Right atrium auricular region (tissue), 2 donors: Measurements from ENCODE around the gene LAG3. TPM values are rescaled to one million over a fixed set of nuclear protein-coding genes. Genes with fewer than 3 reads are reported as not detected.
A peak's percentile ranks its signal among the peaks of the same experiment; 100 is the strongest.

Experiments
- DNase-seq: peaks from one replicate; pipeline ENCODE4 v3.0.0-alpha.2; 2019; ENCODE audit warnings: low spot score
- H3K27ac ChIP-seq, 2 donors: fragments of 200-600 bp; sonication (generic); 1 replicate in 1 of 2; 2 replicates in 1 of 2; pipeline ENCODE4 v1.5.1; 2016 to 2019
- H3K27me3 ChIP-seq, 2 donors: fragments of 200-600 bp; sonication (generic); one replicate each; pipeline versions ENCODE4 v1.5.1 to v1.6.0; 2017 to 2019
- H3K36me3 ChIP-seq: fragments of 200-600 bp; sonication (generic); one replicate; pipeline ENCODE4 v1.5.1; 2016
- H3K4me1 ChIP-seq, 2 donors: fragments of 200-600 bp; sonication (generic); one replicate each; pipeline versions ENCODE4 v1.5.1 to v1.6.0; 2017 to 2019
- H3K4me3 ChIP-seq, 2 donors: fragments of 200-600 bp; sonication (generic); 1 replicate in 1 of 2; 2 replicates in 1 of 2; pipeline ENCODE4 v1.5.1; 2017 to 2019; ENCODE audit warnings: mild to moderate bottlenecking in 1 of 2, moderate library complexity in 1 of 2
- H3K9me3 ChIP-seq, 2 donors: fragments of 200-600 bp; sonication (generic); one replicate each; pipeline ENCODE4 v1.5.1; 2019
- total RNA-seq, 2 donors: library from RNA; depleted of rRNA; stranded (reverse); fragments of >200 nt; gene quantifications; one replicate each; pipeline ENCODE4 v1.1.0, GENCODE V29; 2016
- TF ChIP-seq, protein P1 (sequence below), 2 donors: fragments of 200-600 bp; sonication (generic); IDR thresholded peaks; one replicate each; pipeline ENCODE4 v1.5.1; 2019; ENCODE audit warnings: antibody characterized with exemption in 2 of 2

The LAG3 gene
- total RNA-seq, 2 donors from 2014 or later, result 0.47 TPM; not detected in 1

DNA sequence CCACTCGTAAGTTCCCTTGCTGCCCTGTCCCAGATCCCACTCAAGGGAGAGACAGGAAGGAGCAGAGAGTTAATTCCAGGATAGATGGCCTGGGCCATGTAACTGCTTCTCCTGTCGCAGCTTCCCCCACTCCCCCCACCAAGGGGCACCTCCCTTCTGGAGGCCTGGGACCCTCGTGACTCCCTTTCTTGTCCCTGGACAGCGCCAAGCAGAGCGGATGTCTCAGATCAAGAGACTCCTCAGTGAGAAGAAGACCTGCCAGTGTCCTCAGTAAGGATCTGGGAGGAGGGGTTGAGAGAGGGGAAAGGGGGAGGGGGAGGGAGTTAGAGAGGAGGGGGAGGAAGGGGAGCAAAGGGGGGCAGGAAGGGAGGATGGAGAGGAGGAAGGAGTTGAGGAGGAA, 46.3 kb downstream of the LAG3 start:
- H3K4me1 ChIP-seq, result peaks cover 3 to 19% of the 10 kb centered on the region in 2 donors
- H3K36me3 ChIP-seq, result no peaks in the 10 kb centered on the region
- H3K27me3 ChIP-seq, result no peaks in the 10 kb centered on the region
- TF ChIP-seq, protein P1, sequence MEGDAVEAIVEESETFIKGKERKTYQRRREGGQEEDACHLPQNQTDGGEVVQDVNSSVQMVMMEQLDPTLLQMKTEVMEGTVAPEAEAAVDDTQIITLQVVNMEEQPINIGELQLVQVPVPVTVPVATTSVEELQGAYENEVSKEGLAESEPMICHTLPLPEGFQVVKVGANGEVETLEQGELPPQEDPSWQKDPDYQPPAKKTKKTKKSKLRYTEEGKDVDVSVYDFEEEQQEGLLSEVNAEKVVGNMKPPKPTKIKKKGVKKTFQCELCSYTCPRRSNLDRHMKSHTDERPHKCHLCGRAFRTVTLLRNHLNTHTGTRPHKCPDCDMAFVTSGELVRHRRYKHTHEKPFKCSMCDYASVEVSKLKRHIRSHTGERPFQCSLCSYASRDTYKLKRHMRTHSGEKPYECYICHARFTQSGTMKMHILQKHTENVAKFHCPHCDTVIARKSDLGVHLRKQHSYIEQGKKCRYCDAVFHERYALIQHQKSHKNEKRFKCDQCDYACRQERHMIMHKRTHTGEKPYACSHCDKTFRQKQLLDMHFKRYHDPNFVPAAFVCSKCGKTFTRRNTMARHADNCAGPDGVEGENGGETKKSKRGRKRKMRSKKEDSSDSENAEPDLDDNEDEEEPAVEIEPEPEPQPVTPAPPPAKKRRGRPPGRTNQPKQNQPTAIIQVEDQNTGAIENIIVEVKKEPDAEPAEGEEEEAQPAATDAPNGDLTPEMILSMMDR (IDR thresholded peaks at IDR 0.05), result no peak
- no peak for DNase-seq
- H3K9me3 ChIP-seq, result no peaks in the 10 kb centered on the region
- no peak overlapping the region for H3K4me3 ChIP-seq
- no peak overlapping the region for H3K27ac ChIP-seq

DNA sequence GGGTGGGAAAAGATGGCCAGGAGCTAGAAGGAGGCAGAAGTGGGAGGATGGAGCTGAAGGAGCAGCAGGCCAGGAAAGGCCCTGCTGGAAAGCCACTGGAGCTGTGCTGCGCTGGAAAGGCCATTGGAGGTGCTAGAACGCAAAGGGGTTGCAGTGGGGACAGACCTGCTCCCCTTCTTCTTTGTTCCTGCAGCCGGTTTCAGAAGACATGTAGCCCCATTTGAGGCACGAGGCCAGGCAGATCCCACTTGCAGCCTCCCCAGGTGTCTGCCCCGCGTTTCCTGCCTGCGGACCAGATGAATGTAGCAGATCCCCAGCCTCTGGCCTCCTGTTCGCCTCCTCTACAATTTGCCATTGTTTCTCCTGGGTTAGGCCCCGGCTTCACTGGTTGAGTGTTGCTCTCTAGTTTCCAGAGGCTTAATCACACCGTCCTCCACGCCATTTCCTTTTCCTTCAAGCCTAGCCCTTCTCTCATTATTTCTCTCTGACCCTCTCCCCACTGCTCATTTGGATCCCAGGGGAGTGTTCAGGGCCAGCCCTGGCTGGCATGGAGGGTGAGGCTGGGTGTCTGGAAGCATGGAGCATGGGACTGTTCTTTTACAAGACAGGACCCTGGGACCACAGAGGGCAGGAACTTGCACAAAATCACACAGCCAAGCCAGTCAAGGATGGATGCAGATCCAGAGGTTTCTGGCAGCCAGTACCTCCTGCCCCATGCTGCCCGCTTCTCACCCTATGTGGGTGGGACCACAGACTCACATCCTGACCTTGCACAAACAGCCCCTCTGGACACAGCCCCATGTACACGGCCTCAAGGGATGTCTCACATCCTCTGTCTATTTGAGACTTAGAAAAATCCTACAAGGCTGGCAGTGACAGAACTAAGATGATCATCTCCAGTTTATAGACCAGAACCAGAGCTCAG, 47.0 kb downstream of the LAG3 start:
- no peak for DNase-seq
- H3K4me1 ChIP-seq, result peaks cover 3 to 19% of the 10 kb centered on the region in 2 donors
- TF ChIP-seq, protein P1 (IDR thresholded peaks at IDR 0.05), result no peak

DNA sequence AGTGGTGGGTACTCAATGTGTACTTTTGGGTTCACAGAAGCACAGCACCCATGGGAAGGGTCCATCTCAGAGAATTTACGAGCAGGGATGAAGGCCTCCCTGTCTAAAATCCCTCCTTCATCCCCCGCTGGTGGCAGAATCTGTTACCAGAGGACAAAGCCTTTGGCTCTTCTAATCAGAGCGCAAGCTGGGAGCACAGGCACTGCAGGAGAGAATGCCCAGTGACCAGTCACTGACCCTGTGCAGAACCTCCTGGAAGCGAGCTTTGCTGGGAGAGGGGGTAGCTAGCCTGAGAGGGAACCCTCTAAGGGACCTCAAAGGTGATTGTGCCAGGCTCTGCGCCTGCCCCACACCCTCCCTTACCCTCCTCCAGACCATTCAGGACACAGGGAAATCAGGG, 47.8 kb downstream of the LAG3 start:
- Histone ChIP-seq H3K4me1 (peaks cover 3 to 23% of the 10 kb centered on the region in 2 donors), H3K27me3 (no peaks in the 10 kb centered on the region), H3K36me3 (no peaks in the 10 kb centered on the region), H3K27ac (no peak overlapping the region), H3K4me3 (no peak overlapping the region), H3K9me3 (no peaks in the 10 kb centered on the region)
- no peak for DNase-seq
- TF ChIP-seq, protein P1 (IDR thresholded peaks at IDR 0.05), result no peak

More for the DNA sequence above, 47.0 kb downstream of the LAG3 start:
- Histone ChIP-seq H3K27ac (no peak overlapping the region), H3K36me3 (no peaks in the 10 kb centered on the region), H3K27me3 (no peaks in the 10 kb centered on the region), H3K9me3 (no peaks in the 10 kb centered on the region), H3K4me3 (no peak overlapping the region)

DNA sequence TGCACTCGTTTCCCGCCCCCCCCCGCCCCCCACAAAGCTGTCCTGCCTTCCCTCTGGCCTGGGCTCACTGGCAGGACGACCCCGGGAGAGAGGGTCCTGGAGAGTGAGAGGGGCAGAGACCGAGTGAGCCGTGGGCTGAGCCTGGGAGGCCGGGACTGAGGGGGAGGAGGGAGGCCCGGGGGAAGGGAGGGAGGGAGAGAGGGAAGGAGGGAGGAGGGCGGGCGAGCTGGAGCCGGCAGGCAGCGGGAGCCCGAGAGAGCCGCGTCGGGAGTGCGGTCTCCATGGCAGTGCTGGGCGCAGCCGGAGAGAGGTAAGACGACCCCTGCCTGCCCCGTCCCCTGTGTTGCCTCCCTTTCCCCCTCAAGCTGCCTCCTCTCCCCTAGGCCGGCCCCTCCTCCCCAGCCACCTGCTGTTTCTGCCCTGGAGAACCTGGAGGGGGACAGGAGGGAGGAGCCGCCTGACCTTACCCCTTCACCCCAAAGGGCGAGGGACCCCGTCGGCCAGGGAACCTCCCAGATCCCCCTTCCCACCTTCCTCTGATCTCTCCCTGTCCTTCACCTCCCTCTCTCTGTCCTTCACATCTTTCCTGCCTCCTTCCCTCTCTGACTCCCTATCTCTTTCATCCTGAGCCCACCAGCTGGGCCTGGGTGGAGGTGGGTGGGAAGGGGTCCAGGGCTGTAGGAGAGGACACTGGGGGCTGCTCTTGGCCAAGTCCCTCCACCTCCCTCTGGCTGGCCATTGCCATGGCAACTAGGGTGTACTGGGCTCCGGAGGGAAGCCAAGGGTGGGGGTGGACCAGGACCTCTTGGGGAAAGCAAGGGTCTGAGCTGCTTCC, 49.5 kb downstream of the LAG3 start, which contains the start of gene GPR162:
GPR162 (plus strand) TSS at position 231 of the 835 bp plus-strand sequence. CDS start 2,078 bp downstream, outside the sequence.
- DNase-seq, result no peak
- no peaks in the 10 kb centered on the region for H3K27me3 ChIP-seq
- peaks cover 3 to 32% of the 10 kb centered on the region in 2 donors for H3K4me1 ChIP-seq
- H3K9me3 ChIP-seq, result no peaks in the 10 kb centered on the region
- peak within 1 kb of the TSS; percentile 49 to 58 for H3K4me3 ChIP-seq
- peak within 1 kb of the TSS; percentile 69 to 73 for H3K27ac ChIP-seq
- TF ChIP-seq, protein P1 (IDR thresholded peaks at IDR 0.05), result no peak
- no peaks in the 10 kb centered on the region for H3K36me3 ChIP-seq

DNA sequence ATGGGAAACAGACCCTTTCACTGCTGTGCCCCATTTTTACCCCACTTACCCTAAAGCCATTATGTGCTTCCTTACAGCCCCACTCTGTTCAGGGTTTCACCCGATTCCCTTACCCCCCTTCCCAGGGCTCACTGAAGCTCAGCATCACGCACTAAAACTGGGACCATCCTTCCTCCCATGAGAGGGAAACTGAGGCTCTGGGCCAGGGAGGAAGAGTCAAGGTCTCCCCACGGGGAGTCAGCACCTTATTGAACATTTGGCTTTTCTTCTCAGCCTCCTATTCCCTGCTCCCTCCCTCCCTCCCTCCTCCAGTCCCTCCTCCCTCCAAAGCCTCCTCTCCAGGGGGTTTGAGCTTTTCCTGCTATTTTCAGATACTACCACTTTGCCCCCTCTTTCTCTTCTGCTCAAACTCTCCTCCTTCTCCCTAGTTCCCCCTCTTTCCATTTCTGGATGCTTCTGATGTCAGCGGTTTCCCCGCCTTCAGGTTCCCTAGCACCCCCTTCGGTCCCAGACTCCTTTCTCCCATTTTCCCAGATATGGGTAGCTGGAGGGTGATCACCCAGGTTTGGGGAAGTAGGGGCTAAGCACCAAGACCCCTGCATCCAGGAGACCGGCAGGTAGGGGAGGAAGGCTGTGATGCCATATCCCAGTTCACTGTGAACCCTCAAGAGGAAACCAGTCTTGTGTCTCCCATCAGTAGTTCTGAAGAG, 50.3 kb downstream of the LAG3 start:
- TF ChIP-seq, protein P1 (IDR thresholded peaks at IDR 0.05), result no peak
- Histone ChIP-seq H3K4me1 (peaks cover 3 to 40% of the 10 kb centered on the region in 2 donors), H3K27ac (no peak overlapping the region)

More for the DNA sequence above, 50.3 kb downstream of the LAG3 start:
- no peaks in the 10 kb centered on the region for H3K27me3 ChIP-seq
- no peaks in the 10 kb centered on the region for H3K9me3 ChIP-seq
- DNase-seq, result no peak
- H3K4me3 ChIP-seq, result peak overlapping the region in 1 of 2 donors; percentile 58
- no peaks in the 10 kb centered on the region for H3K36me3 ChIP-seq
